Liver (tissue), 9 donors: ENCODE results near the gene USP6NL. TPM values are rescaled to one million over a fixed set of nuclear protein-coding genes. Genes with fewer than 3 reads are reported as not detected.

ENCODE experiments used
- DNase-seq: peaks from one replicate; pipeline ENCODE4 v3.0.0-alpha.2; 2017; ENCODE audit warnings: low spot score
- H3K27ac ChIP-seq, 2 donors: one replicate each; pipeline ENCODE4 v1.7.0; 2013; ENCODE audit warnings: inconsistent platforms in 2 of 2, low read length in 2 of 2, control low read depth in 1 of 2, low read depth in 1 of 2, mild to moderate bottlenecking in 1 of 2
- H3K27me3 ChIP-seq, 4 donors: one replicate each; pipeline versions ENCODE4 v1.6.1 to v1.7.0; 2013; ENCODE audit warnings: low read length in 3 of 4, inconsistent platforms in 1 of 4, mild to moderate bottlenecking in 1 of 4, moderate library complexity in 1 of 4; ENCODE audit not compliant: control insufficient read depth in 4 of 4, insufficient read depth in 4 of 4
- H3K36me3 ChIP-seq, 4 donors: one replicate each; pipeline versions ENCODE4 v1.6.1 to v1.7.0; 2013; ENCODE audit warnings: low read length in 3 of 4, mild to moderate bottlenecking in 3 of 4, low read depth in 1 of 4, moderate library complexity in 1 of 4; ENCODE audit not compliant: control insufficient read depth in 4 of 4, insufficient read depth in 3 of 4
- H3K4me1 ChIP-seq, 4 donors: one replicate each; pipeline versions ENCODE4 v1.6.1 to v1.7.0; 2013; ENCODE audit warnings: low read length in 3 of 4, mild to moderate bottlenecking in 3 of 4, moderate library complexity in 1 of 4; ENCODE audit not compliant: control insufficient read depth in 4 of 4, insufficient read depth in 4 of 4
- H3K4me3 ChIP-seq, 3 donors: one replicate each; pipeline versions ENCODE4 v1.6.1 to v1.7.0; 2013; ENCODE audit warnings: low read length in 3 of 3, control low read depth in 1 of 3, low read depth in 1 of 3, mild to moderate bottlenecking in 1 of 3
- H3K9ac ChIP-seq, 2 donors: one replicate each; pipeline ENCODE4 v1.7.0; 2013; ENCODE audit warnings: low read length in 2 of 2, mild to moderate bottlenecking in 2 of 2, moderate library complexity in 2 of 2, control low read depth in 1 of 2, low read depth in 1 of 2
- H3K9me3 ChIP-seq, 4 donors: one replicate each; pipeline versions ENCODE4 v1.6.1 to v1.7.0; 2013; ENCODE audit warnings: low read length in 3 of 4; ENCODE audit not compliant: control insufficient read depth in 4 of 4
- EGR1 ChIP-seq, 2 donors: IDR thresholded peaks; 2 replicates each; pipeline ENCODE4 v1.6.1; 2016 to 2018; ENCODE audit warnings: antibody characterized with exemption in 2 of 2, low read depth in 2 of 2
- FOXA1 ChIP-seq: IDR thresholded peaks from 2 replicates; pipeline ENCODE4 v1.6.1; 2016; ENCODE audit warnings: antibody characterized with exemption
- GABPA ChIP-seq, 2 donors: IDR thresholded peaks in 1 of 2; conservative IDR thresholded peaks in 1 of 2; 2 replicates each; pipeline ENCODE4 v1.6.1; 2016; ENCODE audit warnings: antibody characterized with exemption in 2 of 2, mild to moderate bottlenecking in 1 of 2, moderate library complexity in 1 of 2
- JUND ChIP-seq, 2 donors: IDR thresholded peaks; 2 replicates each; pipeline ENCODE4 v1.6.1; 2016; ENCODE audit warnings: antibody characterized with exemption in 2 of 2
- NR2F2 ChIP-seq: IDR thresholded peaks from 2 replicates; pipeline ENCODE4 v1.6.1; 2016; ENCODE audit warnings: antibody characterized with exemption
- RAD21 ChIP-seq, 2 donors: IDR thresholded peaks; 2 replicates each; pipeline ENCODE4 v1.6.1; 2016; ENCODE audit warnings: antibody characterized with exemption in 2 of 2, mild to moderate bottlenecking in 2 of 2
- SP1 ChIP-seq: IDR thresholded peaks from 2 replicates; pipeline ENCODE4 v1.6.1; 2018; ENCODE audit warnings: antibody characterized with exemption, mild to moderate bottlenecking
- TAF1 ChIP-seq: conservative IDR thresholded peaks from 2 replicates; pipeline ENCODE4 v1.6.1; 2016; ENCODE audit warnings: antibody characterized with exemption, mild to moderate bottlenecking
- YY1 ChIP-seq: IDR thresholded peaks from 2 replicates; pipeline ENCODE4 v1.6.1; 2016; ENCODE audit warnings: antibody characterized with exemption, mild to moderate bottlenecking
- WGBS: extraction: QIAGEN DNeasy Blood & Tissue Kit; methylation state at CpG from one replicate; pipeline ENCODE4 v1.1.7; 2013; 5-methylcytosine and 5-hydroxymethylcytosine counted together
- polyA plus RNA-seq, 2 donors: library from polyadenylated mRNA; stranded (reverse) in 1 of 2; unstranded in 1 of 2; fragments of 200-250 nt in 1 of 2; fragments of >200 nt in 1 of 2; fragmentation: Nextera tagmentation in 1 of 2; extraction: Ambion mirVana in 1 of 2; gene quantifications; one replicate each; pipeline versions ENCODE4 v1.2.1 to v1.2.3, GENCODE V29; 2013 to 2015
- total RNA-seq, 2 donors: library from RNA; depleted of rRNA; stranded (reverse); fragments of >200 nt; gene quantifications; one replicate each; pipeline ENCODE4 v1.2.3, GENCODE V29; 2014
- TF ChIP-seq, protein P1 (sequence below): fragments of 150-350 bp; IDR thresholded peaks from 2 replicates; pipeline ENCODE4 v1.5.1; 2017; ENCODE audit warnings: improper control_type of control experiment, low read depth, low read length; ENCODE audit not compliant: missing input control
- TF ChIP-seq, protein P2 (sequence below): IDR thresholded peaks from 2 replicates; pipeline ENCODE4 v1.6.1; 2016; ENCODE audit warnings: antibody characterized with exemption
- TF ChIP-seq, protein P3 (sequence below): IDR thresholded peaks from 2 replicates; pipeline ENCODE4 v1.6.1; 2016; ENCODE audit warnings: antibody characterized with exemption
- donor health status: healthy.
- donor health status: healthy.
- donor health status: healthy.
- donor health status: healthy.
- donor health status: healthy.

USP6NL gene
- total and polyA plus RNA-seq, 4 donors = 3.8 to 15.0 (median 10.2) TPM

DNA sequence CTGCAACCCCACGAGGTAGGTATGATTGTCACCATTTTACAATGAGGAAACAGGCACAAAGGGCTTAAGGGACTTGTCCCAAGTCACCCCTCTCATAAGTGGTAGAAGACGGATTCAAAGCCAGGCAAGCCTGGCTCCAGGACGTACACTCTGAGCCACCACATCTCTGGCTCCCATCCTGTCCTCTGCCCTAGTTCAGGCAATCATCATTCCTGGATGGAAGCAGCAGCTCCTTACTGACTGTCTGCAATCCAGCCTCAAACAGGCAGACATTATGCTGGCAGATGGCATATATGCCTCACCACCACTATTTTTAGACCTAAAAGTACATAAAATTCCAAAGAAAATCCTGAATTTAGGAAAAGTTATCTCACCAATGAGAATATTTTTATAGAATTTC is 100.7 kb downstream of the USP6NL start:
- Histone ChIP-seq H3K4me3 (no peak overlapping the region), H3K9me3 (no peaks in the 10 kb centered on the region), H3K4me1 (peaks cover 0 to 10% (median 2%) of the 10 kb centered on the region in 4 donors), H3K27ac (no peak overlapping the region), H3K9ac (no peak overlapping the region), H3K36me3 (peaks cover 0 to 7% (median 5%) of the 10 kb centered on the region in 4 donors), H3K27me3 (no peaks in the 10 kb centered on the region)
- no peak for DNase-seq
- WGBS = 92% methylated on average over 3 of the region's 3 CpGs
- TF ChIP-seq SP1 (no peak), NR2F2 (no peak), RAD21 (IDR thresholded peaks at IDR 0.05) (no peak), JUND (IDR thresholded peaks at IDR 0.05) (no peak)
- TF ChIP-seq, protein P1, sequence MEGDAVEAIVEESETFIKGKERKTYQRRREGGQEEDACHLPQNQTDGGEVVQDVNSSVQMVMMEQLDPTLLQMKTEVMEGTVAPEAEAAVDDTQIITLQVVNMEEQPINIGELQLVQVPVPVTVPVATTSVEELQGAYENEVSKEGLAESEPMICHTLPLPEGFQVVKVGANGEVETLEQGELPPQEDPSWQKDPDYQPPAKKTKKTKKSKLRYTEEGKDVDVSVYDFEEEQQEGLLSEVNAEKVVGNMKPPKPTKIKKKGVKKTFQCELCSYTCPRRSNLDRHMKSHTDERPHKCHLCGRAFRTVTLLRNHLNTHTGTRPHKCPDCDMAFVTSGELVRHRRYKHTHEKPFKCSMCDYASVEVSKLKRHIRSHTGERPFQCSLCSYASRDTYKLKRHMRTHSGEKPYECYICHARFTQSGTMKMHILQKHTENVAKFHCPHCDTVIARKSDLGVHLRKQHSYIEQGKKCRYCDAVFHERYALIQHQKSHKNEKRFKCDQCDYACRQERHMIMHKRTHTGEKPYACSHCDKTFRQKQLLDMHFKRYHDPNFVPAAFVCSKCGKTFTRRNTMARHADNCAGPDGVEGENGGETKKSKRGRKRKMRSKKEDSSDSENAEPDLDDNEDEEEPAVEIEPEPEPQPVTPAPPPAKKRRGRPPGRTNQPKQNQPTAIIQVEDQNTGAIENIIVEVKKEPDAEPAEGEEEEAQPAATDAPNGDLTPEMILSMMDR = no peak

DNA sequence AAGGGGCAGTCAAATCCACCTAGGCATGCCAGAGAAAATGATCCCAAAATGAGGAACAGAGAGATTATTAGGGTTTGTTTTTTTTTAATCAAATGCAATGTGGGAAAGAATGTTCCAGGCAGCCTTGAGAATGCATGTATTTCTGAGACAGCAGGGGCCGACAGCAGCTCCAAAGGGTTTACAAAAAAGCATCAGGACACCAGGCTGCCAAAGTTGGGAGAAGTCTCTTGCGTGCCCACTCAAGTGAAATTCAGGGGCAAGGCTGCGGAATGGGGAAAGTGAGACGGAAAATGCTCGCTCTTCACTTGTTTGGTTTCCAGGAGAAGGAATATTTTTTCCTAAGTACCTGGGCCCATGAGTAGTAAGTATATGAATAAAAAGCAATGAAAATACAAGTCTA is 101.2 kb downstream of the USP6NL start:
- H3K4me3 ChIP-seq = no peak overlapping the region
- no peaks in the 10 kb centered on the region for H3K9me3 ChIP-seq
- no peaks in the 10 kb centered on the region for H3K27me3 ChIP-seq
- DNase-seq = no peak
- H3K27ac ChIP-seq = no peak overlapping the region
- peaks cover 0 to 5% (median 2%) of the 10 kb centered on the region in 4 donors for H3K4me1 ChIP-seq
- peaks cover 0 to 7% (median 5%) of the 10 kb centered on the region in 4 donors for H3K36me3 ChIP-seq
- no peak overlapping the region for H3K9ac ChIP-seq
- 84% methylated on average over 5 of the region's 5 CpGs for WGBS
- TF ChIP-seq EGR1 (IDR thresholded peaks at IDR 0.05; ENCODE audit: low read depth in 2 of 2) (no peak), SP1 (no peak), GABPA (IDR thresholded peaks at IDR 0.05 in 1 of 2, conservative IDR thresholded peaks at IDR 0.05 in 1 of 2) (no peak), TAF1 (no peak), YY1 (no peak), JUND (IDR thresholded peaks at IDR 0.05) (no peak), RAD21 (IDR thresholded peaks at IDR 0.05) (no peak), FOXA1 (no peak)
- TF ChIP-seq, protein P2, sequence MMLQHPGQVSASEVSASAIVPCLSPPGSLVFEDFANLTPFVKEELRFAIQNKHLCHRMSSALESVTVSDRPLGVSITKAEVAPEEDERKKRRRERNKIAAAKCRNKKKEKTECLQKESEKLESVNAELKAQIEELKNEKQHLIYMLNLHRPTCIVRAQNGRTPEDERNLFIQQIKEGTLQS = no peak
- TF ChIP-seq, protein P3, sequence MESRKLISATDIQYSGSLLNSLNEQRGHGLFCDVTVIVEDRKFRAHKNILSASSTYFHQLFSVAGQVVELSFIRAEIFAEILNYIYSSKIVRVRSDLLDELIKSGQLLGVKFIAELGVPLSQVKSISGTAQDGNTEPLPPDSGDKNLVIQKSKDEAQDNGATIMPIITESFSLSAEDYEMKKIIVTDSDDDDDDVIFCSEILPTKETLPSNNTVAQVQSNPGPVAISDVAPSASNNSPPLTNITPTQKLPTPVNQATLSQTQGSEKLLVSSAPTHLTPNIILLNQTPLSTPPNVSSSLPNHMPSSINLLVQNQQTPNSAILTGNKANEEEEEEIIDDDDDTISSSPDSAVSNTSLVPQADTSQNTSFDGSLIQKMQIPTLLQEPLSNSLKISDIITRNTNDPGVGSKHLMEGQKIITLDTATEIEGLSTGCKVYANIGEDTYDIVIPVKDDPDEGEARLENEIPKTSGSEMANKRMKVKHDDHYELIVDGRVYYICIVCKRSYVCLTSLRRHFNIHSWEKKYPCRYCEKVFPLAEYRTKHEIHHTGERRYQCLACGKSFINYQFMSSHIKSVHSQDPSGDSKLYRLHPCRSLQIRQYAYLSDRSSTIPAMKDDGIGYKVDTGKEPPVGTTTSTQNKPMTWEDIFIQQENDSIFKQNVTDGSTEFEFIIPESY = no peak
- TF ChIP-seq, protein P1 = no peak
